ENCODE measurements around the gene ADK. TPM values are rescaled to one million over a fixed set of nuclear protein-coding genes. Genes with fewer than 3 reads are reported as not detected.

ADK gene
- total RNA-seq, 6 experiments from 2014 or later, result 54.2 to 92.5 (median 63.5) TPM

GRCh38 chr10:74206746-74207145 lies 55.7 kb downstream of the ADK start:
- WGBS (ENCODE audit: insufficient coverage, low coverage, low lambda C conversion rate, missing lambda C conversion rate), result 89% methylated on average over 4 of the region's 6 CpGs
- H3K9me3 ChIP-seq, result no peaks in the 10 kb centered on the region
- H3K36me3 ChIP-seq, result no peaks in the 10 kb centered on the region
- no peak for DNase-seq
- no peak for TF ChIP-seq CTCF (IDR thresholded peaks at IDR 0.05)
- no peak for TF ChIP-seq POLR2A (IDR thresholded peaks at IDR 0.05)
- no peaks in the 10 kb centered on the region for H3K27me3 ChIP-seq
- no peak overlapping the region for H3K4me3 ChIP-seq
- ATAC-seq, result peak in 1 of 4 donors; percentile 13
- H3K4me1 ChIP-seq, result no peaks in the 10 kb centered on the region
- intact Hi-C loops (cut with DNase I), result no loop called here
- no peak overlapping the region for H3K27ac ChIP-seq

- H3K27me3 ChIP-seq, result no peaks in the 10 kb centered on the region
- WGBS (ENCODE audit: insufficient coverage, low coverage, low lambda C conversion rate, missing lambda C conversion rate), result 94% methylated on average over 3 of the region's 7 CpGs
- TF ChIP-seq POLR2A (IDR thresholded peaks at IDR 0.05) (no peak), CTCF (IDR thresholded peaks at IDR 0.05) (no peak)
- ATAC-seq (peak; percentile 40 to 59 (median 48)), DNase-seq (no peak)
- no peaks in the 10 kb centered on the region for H3K4me1 ChIP-seq
- intact Hi-C loops (cut with DNase I), result no loop called here
- H3K36me3 ChIP-seq, result no peaks in the 10 kb centered on the region
- H3K4me3 ChIP-seq, result no peak overlapping the region
- no peaks in the 10 kb centered on the region for H3K9me3 ChIP-seq
- H3K27ac ChIP-seq, result no peak overlapping the region
These were observed 56.9 kb downstream of the ADK start for GRCh38 chr10:74207691-74208480.

GRCh38 chr10:74208997-74209396 lies 58.0 kb downstream of the ADK start:
- H3K36me3 ChIP-seq, result no peaks in the 10 kb centered on the region
- ATAC-seq (no peak), DNase-seq (no peak)
- no peak for TF ChIP-seq CTCF (IDR thresholded peaks at IDR 0.05)
- TF ChIP-seq POLR2A (IDR thresholded peaks at IDR 0.05), result no peak
- peaks cover 0 to 3% (median 0%) of the 10 kb centered on the region in 4 donors for H3K4me1 ChIP-seq
- no peak overlapping the region for H3K27ac ChIP-seq
- no peak overlapping the region for H3K4me3 ChIP-seq
- H3K9me3 ChIP-seq, result no peaks in the 10 kb centered on the region
- intact Hi-C loops (cut with DNase I), result no loop called here
- H3K27me3 ChIP-seq, result no peaks in the 10 kb centered on the region
- 100% methylated on average over 2 of the region's 3 CpGs for WGBS (ENCODE audit: insufficient coverage, low coverage, low lambda C conversion rate, missing lambda C conversion rate)

- H3K27ac ChIP-seq, result no peak overlapping the region
- no peaks in the 10 kb centered on the region for H3K9me3 ChIP-seq
- no peak overlapping the region for H3K4me3 ChIP-seq
- DNase-seq, result no peak
- no peaks in the 10 kb centered on the region for H3K36me3 ChIP-seq
- peak in 1 of 4 donors; percentile 33 for ATAC-seq
- 100% methylated on average over 2 of the region's 2 CpGs for WGBS (ENCODE audit: insufficient coverage, low coverage, low lambda C conversion rate, missing lambda C conversion rate)
- H3K27me3 ChIP-seq, result no peaks in the 10 kb centered on the region
- peaks cover 0 to 3% (median 0%) of the 10 kb centered on the region in 4 donors for H3K4me1 ChIP-seq
- intact Hi-C loops (cut with DNase I), result no loop called here
- no peak for TF ChIP-seq CTCF (IDR thresholded peaks at IDR 0.05)
- TF ChIP-seq POLR2A (IDR thresholded peaks at IDR 0.05), result no peak
These were observed 62.0 kb downstream of the ADK start for GRCh38 chr10:74213019-74213418.

Data from right lobe of liver (tissue), 6 donors.